A673 (cell line): ENCODE results near the gene ZNF202. TPM values are rescaled to one million over a fixed set of nuclear protein-coding genes. Genes with fewer than 3 reads are reported as not detected.

Experiments used
- BruUV-seq: library from RNA; stranded (reverse); fragments of 400-500 nt; replicated peaks from 2 replicates; lab custom pipeline; 2021; lab: Mats Ljungman, UMichigan
- CTCF ChIA-PET: fragments of 300-600 bp; sonication (Branson Sonifier 250); formaldehyde crosslinking; loops from one replicate; lab custom pipeline; 2022; ENCODE audit warnings: antibody characterized with exemption; lab: Charles Lee
- POLR2A ChIA-PET: fragments of 300-600 bp; sonication (Branson Sonifier 250); formaldehyde crosslinking; loops from one replicate; lab custom pipeline; 2022; ENCODE audit warnings: antibody characterized with exemption; ENCODE audit not compliant: low non-redundant PET; lab: Charles Lee
- DNase-seq: peaks from one replicate; pipeline ENCODE4 v3.0.0-alpha.2; 2015; ENCODE audit warnings: low spot score
- H3K27ac ChIP-seq: fragments of 200-600 bp; sonication (generic); 2 replicates; pipeline ENCODE4 v1.5.1; 2016; ENCODE audit warnings: mixed run types, low read depth, mild to moderate bottlenecking, mixed read lengths, antibody characterized with exemption, low read length; ENCODE audit not compliant: poor library complexity, severe bottlenecking
- H3K27me3 ChIP-seq: fragments of 200-600 bp; sonication (generic); replicated peaks from 2 replicates; pipeline ENCODE4 v1.6.1; 2017; ENCODE audit warnings: mixed run types, low read depth, mild to moderate bottlenecking, mixed read lengths, antibody characterized with exemption, low read length; ENCODE audit not compliant: insufficient read depth, poor library complexity
- H3K36me3 ChIP-seq: fragments of 200-600 bp; sonication (generic); 2 replicates; pipeline ENCODE4 v1.6.1; 2016; ENCODE audit warnings: mixed run types, mild to moderate bottlenecking, mixed read lengths, antibody characterized with exemption, low read length; ENCODE audit not compliant: insufficient read depth, poor library complexity, severe bottlenecking
- H3K4me1 ChIP-seq: fragments of 200-600 bp; sonication (generic); 2 replicates; pipeline ENCODE4 v1.6.1; 2017; ENCODE audit warnings: mixed run types, mild to moderate bottlenecking, mixed read lengths, antibody characterized with exemption, low read length; ENCODE audit not compliant: insufficient read depth, poor library complexity, severe bottlenecking
- H3K4me3 ChIP-seq: fragments of 200-600 bp; sonication (generic); 2 replicates; pipeline ENCODE4 v1.5.1; 2016; ENCODE audit warnings: low read depth, mixed run types, mild to moderate bottlenecking, mixed read lengths, low read length; ENCODE audit not compliant: poor library complexity, severe bottlenecking
- H3K9me3 ChIP-seq: fragments of 200-600 bp; sonication (generic); 2 replicates; pipeline ENCODE4 v1.6.1; 2016; ENCODE audit warnings: mixed run types, low read depth, mild to moderate bottlenecking, mixed read lengths, antibody characterized with exemption, low read length; ENCODE audit not compliant: poor library complexity, severe bottlenecking
- CTCF ChIP-seq: fragments of 300-800, 200-600 bp; sonication (generic); conservative IDR thresholded peaks from 2 replicates; pipeline ENCODE4 v1.5.1; 2017; ENCODE audit warnings: low read depth, mild to moderate bottlenecking, antibody characterized with exemption, low read length, moderate library complexity, mixed read lengths
- EZH2 ChIP-seq: fragments of 200-600 bp; sonication (generic); IDR thresholded peaks from 2 replicates; pipeline ENCODE4 v1.6.1; 2017; ENCODE audit warnings: borderline replicate concordance, low read depth, mild to moderate bottlenecking, mixed read lengths, antibody characterized with exemption, low read length; ENCODE audit not compliant: poor library complexity, severe bottlenecking
- intact Hi-C: fragments of 100-400 bp; cut with micrococcal nuclease; formaldehyde crosslinking; loops from one replicate; pipeline ENCODE4 v1.10.0; 2022; ENCODE audit not compliant: unreplicated experiment
- total RNA-seq: library from RNA; stranded (reverse); gene quantifications from 2 replicates; pipeline ENCODE4 v1.2.3, GENCODE V29; 2021

Gene ZNF202
- total RNA-seq, 1 experiment from 2014 or later: 28.5 TPM

- intact Hi-C loops: no loop called here
- no peak for TF ChIP-seq EZH2
- Histone ChIP-seq H3K27ac (no peak overlapping the region), H3K36me3 (no peaks in the 10 kb centered on the region), H3K4me1 (no peaks in the 10 kb centered on the region), H3K9me3 (no peaks in the 10 kb centered on the region), H3K4me3 (no peak overlapping the region), H3K27me3 (no peaks in the 10 kb centered on the region)
- DNase-seq: no peak
- ChIA-PET POLR2A (no interaction called here), CTCF (no interaction called here)
- BruUV-seq: no TSS peak
Measured at GRCh38 chr11:123773959-123774358, 32.5 kb upstream of the ZNF202 start.

GRCh38 chr11:123773026-123773425 lies 31.6 kb upstream of the ZNF202 start:
- no peak for TF ChIP-seq EZH2
- TF ChIP-seq CTCF: no peak
- intact Hi-C loops: no loop called here
- Histone ChIP-seq H3K4me1 (no peaks in the 10 kb centered on the region), H3K36me3 (no peaks in the 10 kb centered on the region), H3K27ac (no peak overlapping the region), H3K9me3 (no peaks in the 10 kb centered on the region), H3K27me3 (no peaks in the 10 kb centered on the region), H3K4me3 (no peak overlapping the region)
- POLR2A ChIA-PET: no interaction called here
- no TSS peak for BruUV-seq
- DNase-seq: no peak
- CTCF ChIA-PET: no interaction called here

- intact Hi-C loops: no loop called here
- Histone ChIP-seq H3K36me3 (no peaks in the 10 kb centered on the region), H3K4me3 (no peak overlapping the region), H3K9me3 (no peaks in the 10 kb centered on the region), H3K4me1 (no peaks in the 10 kb centered on the region), H3K27me3 (no peaks in the 10 kb centered on the region), H3K27ac (no peak overlapping the region)
- CTCF ChIA-PET: no interaction called here
- POLR2A ChIA-PET: no interaction called here
- TF ChIP-seq EZH2 (no peak), CTCF (no peak)
- DNase-seq: no peak
- BruUV-seq: no TSS peak
Measured at GRCh38 chr11:123771664-123772063, 30.2 kb upstream of the ZNF202 start.

- TF ChIP-seq EZH2 (no peak), CTCF (no peak)
- Histone ChIP-seq H3K27ac (no peak overlapping the region), H3K9me3 (no peaks in the 10 kb centered on the region), H3K4me3 (no peak overlapping the region), H3K36me3 (no peaks in the 10 kb centered on the region), H3K4me1 (no peaks in the 10 kb centered on the region), H3K27me3 (no peaks in the 10 kb centered on the region)
- intact Hi-C loops: no loop called here
- CTCF ChIA-PET: no interaction called here
- BruUV-seq: no TSS peak
- POLR2A ChIA-PET: no interaction called here
- DNase-seq: no peak
Measured at GRCh38 chr11:123770712-123771111, 29.3 kb upstream of the ZNF202 start.
